NCI-H128 (cell line): ENCODE data around the gene SGMS1.
"Not testable (repeated sequence)": the region's sequence is repeated elsewhere in the genome, so short reads cannot be mapped to it uniquely, and the experiment has no call there.

Experiments
- DNase-seq: peaks from one replicate; lab custom pipeline; 2025; ENCODE audit not compliant: unreplicated experiment; lab: John Stamatoyannopoulos, UW

The SGMS1 gene

GRCh38 chr10:50561816-50562215, 61.9 kb downstream of the SGMS1 start:
- no peak for DNase-seq

- no peak for DNase-seq
Measured at GRCh38 chr10:50561266-50561665, 62.5 kb downstream of the SGMS1 start.

- no peak for DNase-seq
Measured at GRCh38 chr10:50560370-50560769, 63.4 kb downstream of the SGMS1 start.

- no peak for DNase-seq
Measured at GRCh38 chr10:50558371-50558770, 65.4 kb downstream of the SGMS1 start.

- no peak for DNase-seq
Measured at GRCh38 chr10:50557130-50557682, 66.5 kb downstream of the SGMS1 start.

- no peak for DNase-seq
Measured at GRCh38 chr10:50556237-50557120, 67.3 kb downstream of the SGMS1 start.

GRCh38 chr10:50554995-50555568, 68.7 kb downstream of the SGMS1 start:
- no peak for DNase-seq

- DNase-seq: no peak
Measured at GRCh38 chr10:50554376-50554994, 69.3 kb downstream of the SGMS1 start.

- DNase-seq: no peak
Measured at GRCh38 chr10:50552771-50553535, 70.8 kb downstream of the SGMS1 start.

- no peak for DNase-seq
Measured at GRCh38 chr10:50552308-50552707, 71.4 kb downstream of the SGMS1 start.

GRCh38 chr10:50551894-50552293, 71.9 kb downstream of the SGMS1 start:
- no peak for DNase-seq

- DNase-seq: no peak
Measured at GRCh38 chr10:50550291-50550839, 73.4 kb downstream of the SGMS1 start.

- not testable (repeated sequence) for DNase-seq
Measured at GRCh38 chr10:50549186-50549585, 74.6 kb downstream of the SGMS1 start.

GRCh38 chr10:50548481-50548880, 75.3 kb downstream of the SGMS1 start:
- not testable (repeated sequence) for DNase-seq

- not testable (repeated sequence) for DNase-seq
Measured at GRCh38 chr10:50546287-50546686, 77.5 kb downstream of the SGMS1 start.

- no peak for DNase-seq
Measured at GRCh38 chr10:50545846-50546245, 77.9 kb downstream of the SGMS1 start.

- DNase-seq: no peak
Measured at GRCh38 chr10:50544857-50545429, 78.8 kb downstream of the SGMS1 start.

- DNase-seq: no peak
Measured at GRCh38 chr10:50544095-50544856, 79.5 kb downstream of the SGMS1 start.

- DNase-seq: no peak
Measured at GRCh38 chr10:50542871-50543270, 80.9 kb downstream of the SGMS1 start.

GRCh38 chr10:50541921-50542320, 81.8 kb downstream of the SGMS1 start:
- no peak for DNase-seq
